ENCODE data around the gene TGOLN2. TPM values are rescaled to one million over a fixed set of nuclear protein-coding genes. Genes with fewer than 3 reads are reported as not detected.

TGOLN2 gene
- total and polyA plus RNA-seq, 10 of the 15 experiments (the other 5 are each of a cell fraction or from before 2014, with no cell fraction given): 13.8 to 92.3 (median 49.4) TPM

- peak overlapping the region; percentile 94 for H3K9ac ChIP-seq (ENCODE audit: control insufficient read depth, insufficient read depth, low read length)
- intact Hi-C loops (cut with micrococcal nuclease; ENCODE audit: unreplicated experiment): loop anchor here (2.0 kb wide), 1 partner anchor 183 kb away; the partner anchor contains the start of gene MAT2A
- no TSS peak for BruUV-seq (replicated peaks)
Measured at GRCh38 chr2:85355521-85355920, 27.7 kb upstream of the TGOLN2 start.

DNA sequence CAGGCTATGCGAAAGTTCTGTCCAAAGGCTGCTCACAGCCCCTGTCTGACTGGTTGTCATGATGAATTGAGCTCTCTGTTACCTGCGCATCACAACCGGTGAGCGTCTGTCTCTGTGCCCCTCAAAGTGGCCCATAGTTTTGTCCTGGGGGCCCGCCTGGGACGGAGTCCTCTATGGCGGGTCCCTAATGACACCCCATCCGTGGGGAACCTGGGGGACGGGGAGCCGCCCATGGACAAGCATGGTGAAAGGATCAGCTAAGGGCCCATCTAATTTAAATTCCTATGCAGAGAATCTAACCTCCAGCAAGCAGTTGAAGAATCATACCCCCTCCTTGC lies 27.3 kb upstream of the TGOLN2 start:
- H3K36me3 ChIP-seq (ENCODE audit: control insufficient read depth in 2 of 2, insufficient read depth in 2 of 2, low read length in 1 of 2): peaks cover 1 to 5% of the 10 kb centered on the region in 2 experiments; a peak in 3 of 4 replicates
- no peaks in the 10 kb centered on the region for H4K20me1 ChIP-seq (ENCODE audit: control insufficient read depth, insufficient read depth)
- no peaks in the 10 kb centered on the region for H3K9me3 ChIP-seq (replicated peaks; ENCODE audit: control insufficient read depth, insufficient read depth, low read length)
- SMC1A ChIA-PET (ENCODE audit: uncharacterized antibody, unreplicated experiment): interaction anchor here (0.7 to 1.6 kb wide), 7 partner anchors 11 to 185 kb away, joined by 3 to 8 read pairs (median 3); partner anchors contain the start of gene TGOLN2
- H3K27ac ChIP-seq (ENCODE audit: control insufficient read depth, insufficient read depth): peak overlapping the region; percentile 71
- peak; percentile 9 for ATAC-seq
- no peak for DNase-seq (ENCODE audit: low read depth, low spot score)
- intact Hi-C loops (cut with micrococcal nuclease; ENCODE audit: unreplicated experiment) (loop anchor here (2.0 kb wide), 1 partner anchor 184 kb away; the partner anchor contains the start of gene MAT2A), in situ Hi-C loops (cut with MboI) (no loop called here)
- peak overlapping the region; percentile 94 for H2AFZ ChIP-seq (ENCODE audit: control insufficient read depth, low read depth, low read length)
- CTCF ChIA-PET: interaction anchor here (0.7 to 1.7 kb wide), 7 partner anchors 11 to 429 kb away, joined by 3 to 8 read pairs (median 5); partner anchors contain the start of gene TGOLN2
- H3K4me3 ChIP-seq: peak overlapping the region; percentile 87
- H3K4me2 ChIP-seq (ENCODE audit: control insufficient read depth, insufficient read depth): peak overlapping the region; percentile 17
- peaks cover 4% of the 10 kb centered on the region for H3K4me1 ChIP-seq (ENCODE audit: control insufficient read depth, insufficient read depth, low read length)
- no peaks in the 10 kb centered on the region for H3K27me3 ChIP-seq (replicated peaks in 1 of 2; ENCODE audit: control insufficient read depth in 2 of 2, insufficient read depth in 2 of 2, low read length in 1 of 2)
- no peak for FAIRE-seq
- POLR2A ChIA-PET: interaction anchor here (1.1 to 3.0 kb wide), 12 partner anchors 9 to 241 kb away, joined by 3 to 20 read pairs (median 6); partner anchors contain the start of genes MAT2A, RNF181, SH2D6 and TGOLN2
- 5% methylated on average over 10 of the region's 10 CpGs for WGBS (ENCODE audit: insufficient coverage, insufficient replicate concordance, low lambda C conversion rate, missing lambda C conversion rate)
- RAD21 ChIA-PET (ENCODE audit: unreplicated experiment): interaction anchor here (1.2 to 1.8 kb wide), 6 partner anchors 24 to 197 kb away, joined by 3 to 9 read pairs (median 4); partner anchors contain the start of genes SH2D6 and TGOLN2
- peak overlapping the region; percentile 94 for H3K9ac ChIP-seq (ENCODE audit: control insufficient read depth, insufficient read depth, low read length)
- peaks cover 25% of the 10 kb centered on the region for H3K79me2 ChIP-seq (ENCODE audit: control insufficient read depth, insufficient read depth, low read length)
- TSS peak; percentile 79 for BruUV-seq (replicated peaks)
- TF ChIP-seq, protein P1, sequence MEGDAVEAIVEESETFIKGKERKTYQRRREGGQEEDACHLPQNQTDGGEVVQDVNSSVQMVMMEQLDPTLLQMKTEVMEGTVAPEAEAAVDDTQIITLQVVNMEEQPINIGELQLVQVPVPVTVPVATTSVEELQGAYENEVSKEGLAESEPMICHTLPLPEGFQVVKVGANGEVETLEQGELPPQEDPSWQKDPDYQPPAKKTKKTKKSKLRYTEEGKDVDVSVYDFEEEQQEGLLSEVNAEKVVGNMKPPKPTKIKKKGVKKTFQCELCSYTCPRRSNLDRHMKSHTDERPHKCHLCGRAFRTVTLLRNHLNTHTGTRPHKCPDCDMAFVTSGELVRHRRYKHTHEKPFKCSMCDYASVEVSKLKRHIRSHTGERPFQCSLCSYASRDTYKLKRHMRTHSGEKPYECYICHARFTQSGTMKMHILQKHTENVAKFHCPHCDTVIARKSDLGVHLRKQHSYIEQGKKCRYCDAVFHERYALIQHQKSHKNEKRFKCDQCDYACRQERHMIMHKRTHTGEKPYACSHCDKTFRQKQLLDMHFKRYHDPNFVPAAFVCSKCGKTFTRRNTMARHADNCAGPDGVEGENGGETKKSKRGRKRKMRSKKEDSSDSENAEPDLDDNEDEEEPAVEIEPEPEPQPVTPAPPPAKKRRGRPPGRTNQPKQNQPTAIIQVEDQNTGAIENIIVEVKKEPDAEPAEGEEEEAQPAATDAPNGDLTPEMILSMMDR (IDR thresholded peaks at IDR 0.05 in 2 of 3, conservative IDR thresholded peaks at IDR 0.05 in 1 of 3; ENCODE audit: control insufficient read depth in 2 of 3, extremely low read depth in 1 of 3, insufficient read depth in 1 of 3, low read depth in 3 of 3, low read length in 3 of 3): no peak
- no peak for TF ChIP-seq GABPA (IDR thresholded peaks at IDR 0.05; ENCODE audit: low read depth)
- no peak for TF ChIP-seq STAT3 (IDR thresholded peaks at IDR 0.05; ENCODE audit: low read depth, low read length)
- TF ChIP-seq, protein P2, sequence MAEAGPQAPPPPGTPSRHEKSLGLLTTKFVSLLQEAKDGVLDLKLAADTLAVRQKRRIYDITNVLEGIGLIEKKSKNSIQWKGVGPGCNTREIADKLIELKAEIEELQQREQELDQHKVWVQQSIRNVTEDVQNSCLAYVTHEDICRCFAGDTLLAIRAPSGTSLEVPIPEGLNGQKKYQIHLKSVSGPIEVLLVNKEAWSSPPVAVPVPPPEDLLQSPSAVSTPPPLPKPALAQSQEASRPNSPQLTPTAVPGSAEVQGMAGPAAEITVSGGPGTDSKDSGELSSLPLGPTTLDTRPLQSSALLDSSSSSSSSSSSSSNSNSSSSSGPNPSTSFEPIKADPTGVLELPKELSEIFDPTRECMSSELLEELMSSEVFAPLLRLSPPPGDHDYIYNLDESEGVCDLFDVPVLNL (IDR thresholded peaks at IDR 0.05; ENCODE audit: low read depth, low read length): no peak
- TF ChIP-seq SRF (IDR thresholded peaks at IDR 0.05; ENCODE audit: low read depth in 2 of 2, low read length in 2 of 2): no peak
- TF ChIP-seq NFYB (IDR thresholded peaks at IDR 0.05; ENCODE audit: insufficient read depth, low read depth, low read length): no peak
- no peak for TF ChIP-seq CHD4 (IDR thresholded peaks at IDR 0.05)

More at GRCh38 chr2:85355521-85355920, 27.7 kb upstream of the TGOLN2 start:
- H3K9me3 ChIP-seq (replicated peaks; ENCODE audit: control insufficient read depth, insufficient read depth, low read length): no peaks in the 10 kb centered on the region
- ChIA-PET CTCF (interaction anchor here (0.7 to 1.5 kb wide), 3 partner anchors 11 to 185 kb away, joined by 3 to 8 read pairs (median 8); no protein-coding TSS in a partner anchor), RAD21 (ENCODE audit: unreplicated experiment) (interaction anchor here (1.3 to 1.8 kb wide), 2 partner anchors 38 to 64 kb away, joined by 4 to 9 read pairs; partner anchors contain the start of gene SH2D6), POLR2A (interaction anchor here (1.2 to 3.0 kb wide), 8 partner anchors 9 to 222 kb away, joined by 4 to 20 read pairs (median 6); partner anchors contain the start of genes MAT2A, SH2D6, TGOLN2 and VAMP8), SMC1A (ENCODE audit: uncharacterized antibody, unreplicated experiment) (interaction anchor here (0.7 to 1.6 kb wide), 4 partner anchors 10 to 66 kb away, joined by 3 to 8 read pairs (median 3); no protein-coding TSS in a partner anchor)
- H4K20me1 ChIP-seq (ENCODE audit: control insufficient read depth, insufficient read depth): no peaks in the 10 kb centered on the region
- peaks cover 4% of the 10 kb centered on the region for H3K4me1 ChIP-seq (ENCODE audit: control insufficient read depth, insufficient read depth, low read length)
- 67% methylated on average over 3 of the region's 3 CpGs for WGBS (ENCODE audit: insufficient coverage, insufficient replicate concordance, low lambda C conversion rate, missing lambda C conversion rate)
- peak overlapping the region; percentile 87 for H3K4me3 ChIP-seq
- in situ Hi-C loops (cut with MboI): no loop called here
- H3K79me2 ChIP-seq (ENCODE audit: control insufficient read depth, insufficient read depth, low read length): peaks cover 25% of the 10 kb centered on the region
- H3K27ac ChIP-seq (ENCODE audit: control insufficient read depth, insufficient read depth): 0 out of 2 replicates have a peak overlapping the region, but pooled peaks have one; percentile 71
- peak; percentile 2; the same call in 2 of the 3 replicates for ATAC-seq
- TF ChIP-seq YY1 (IDR thresholded peaks at IDR 0.05; ENCODE audit: low read depth, low read length) (0 out of 2 replicates have a peak, but pooled peaks have one; percentile 13), IKZF1 (conservative IDR thresholded peaks at IDR 0.05) (no peak), TAF1 (IDR thresholded peaks at IDR 0.05; ENCODE audit: borderline replicate concordance, low read depth, low read length) (no peak), GATAD2B (conservative IDR thresholded peaks at IDR 0.05; ENCODE audit: low read depth) (no peak)
- no peak for FAIRE-seq
- H3K4me2 ChIP-seq (ENCODE audit: control insufficient read depth, insufficient read depth): peak overlapping the region; percentile 17
- no peak overlapping the region for H2AFZ ChIP-seq (ENCODE audit: control insufficient read depth, low read depth, low read length)
- peaks cover 0 to 5% of the 10 kb centered on the region in 2 experiments; a peak in 2 of 4 replicates for H3K36me3 ChIP-seq (ENCODE audit: control insufficient read depth in 2 of 2, insufficient read depth in 2 of 2, low read length in 1 of 2)
- no peak for DNase-seq (ENCODE audit: low read depth, low spot score)
- H3K27me3 ChIP-seq (replicated peaks in 1 of 2; ENCODE audit: control insufficient read depth in 2 of 2, insufficient read depth in 2 of 2, low read length in 1 of 2): no peaks in the 10 kb centered on the region
